Keratinocyte (primary cell): ENCODE data around the gene PTPRF.

ENCODE experiments used
- EZH2 ChIP-seq: IDR thresholded peaks from one replicate; pipeline ENCODE4 v1.6.1; 2012; ENCODE audit warnings: inconsistent platforms, mild to moderate bottlenecking, low read length, moderate library complexity
- TF ChIP-seq, protein P1 (sequence below), 3 experiments: IDR thresholded peaks in 1 of 3; conservative IDR thresholded peaks in 1 of 3; optimal IDR thresholded peaks in 1 of 3; 2 replicates in 2 of 3; 3 replicates in 1 of 3; pipeline versions ENCODE3 to v1.5.1; 2011; ENCODE audit warnings: low read length in 3 of 3, mild to moderate bottlenecking in 3 of 3, moderate library complexity in 2 of 3, control low read depth in 1 of 3, inconsistent platforms in 1 of 3; ENCODE audit not compliant: insufficient read depth in 2 of 3; ENCODE audit errors: extremely low read depth in 1 of 3

DNA sequence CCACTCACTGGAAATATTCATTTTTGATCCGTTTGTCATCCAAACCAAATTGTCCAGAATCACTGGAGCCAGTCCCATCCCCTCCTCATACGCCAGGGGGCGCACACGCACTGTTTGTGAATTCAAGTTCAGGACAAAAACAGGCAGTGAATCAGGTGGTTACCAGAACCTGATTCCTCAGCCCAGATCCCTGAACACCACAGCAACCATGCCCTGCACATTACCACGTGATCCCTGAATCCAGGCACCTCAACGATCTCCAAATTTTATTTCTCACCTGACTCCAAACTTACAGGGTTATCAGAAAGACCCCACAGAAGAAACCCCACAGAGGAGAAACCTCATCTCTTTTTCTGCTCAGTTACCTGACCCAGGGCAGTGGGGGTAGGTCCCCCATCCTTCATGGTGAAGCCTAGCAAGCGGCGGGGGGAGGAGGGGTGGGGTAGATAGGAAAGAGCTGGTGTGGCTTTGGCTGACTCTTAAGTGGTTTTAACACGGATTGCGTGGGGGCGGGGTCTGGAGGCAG lies 1.4 kb upstream of the PTPRF start:
- TF ChIP-seq, protein P1, sequence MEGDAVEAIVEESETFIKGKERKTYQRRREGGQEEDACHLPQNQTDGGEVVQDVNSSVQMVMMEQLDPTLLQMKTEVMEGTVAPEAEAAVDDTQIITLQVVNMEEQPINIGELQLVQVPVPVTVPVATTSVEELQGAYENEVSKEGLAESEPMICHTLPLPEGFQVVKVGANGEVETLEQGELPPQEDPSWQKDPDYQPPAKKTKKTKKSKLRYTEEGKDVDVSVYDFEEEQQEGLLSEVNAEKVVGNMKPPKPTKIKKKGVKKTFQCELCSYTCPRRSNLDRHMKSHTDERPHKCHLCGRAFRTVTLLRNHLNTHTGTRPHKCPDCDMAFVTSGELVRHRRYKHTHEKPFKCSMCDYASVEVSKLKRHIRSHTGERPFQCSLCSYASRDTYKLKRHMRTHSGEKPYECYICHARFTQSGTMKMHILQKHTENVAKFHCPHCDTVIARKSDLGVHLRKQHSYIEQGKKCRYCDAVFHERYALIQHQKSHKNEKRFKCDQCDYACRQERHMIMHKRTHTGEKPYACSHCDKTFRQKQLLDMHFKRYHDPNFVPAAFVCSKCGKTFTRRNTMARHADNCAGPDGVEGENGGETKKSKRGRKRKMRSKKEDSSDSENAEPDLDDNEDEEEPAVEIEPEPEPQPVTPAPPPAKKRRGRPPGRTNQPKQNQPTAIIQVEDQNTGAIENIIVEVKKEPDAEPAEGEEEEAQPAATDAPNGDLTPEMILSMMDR (optimal IDR thresholded peaks at IDR 0.05 in 1 of 3, IDR thresholded peaks at IDR 0.05 in 1 of 3, conservative IDR thresholded peaks at IDR 0.05 in 1 of 3; ENCODE audit: extremely low read depth in 1 of 3, insufficient read depth in 2 of 3, low read length in 3 of 3) = peak; percentile 86 to 99 (median 97)
- TF ChIP-seq EZH2 = no peak
